Measurements from ENCODE around the gene ELANE.

- no peak for TF ChIP-seq GLIS3 (CRISPR knock-in tag; IDR thresholded peaks at IDR 0.05)
- no peak for TF ChIP-seq CREB5 (CRISPR knock-in tag; IDR thresholded peaks at IDR 0.05; ENCODE audit: low read depth)
- TF ChIP-seq CSRNP3 (CRISPR knock-in tag; IDR thresholded peaks at IDR 0.05): no peak
- no peak for TF ChIP-seq RARB (CRISPR knock-in tag; IDR thresholded peaks at IDR 0.05)
- TF ChIP-seq ESRRG (CRISPR knock-in tag; IDR thresholded peaks at IDR 0.05): no peak
These were observed 24.3 kb upstream of the ELANE start, which contains the start of gene AZU1 for GRCh38 chr19:827710-828321.

Data from SK-N-SH treated with all-trans-retinoic acid at 6 μM for 48 hours (cell line).